ENCODE results near the gene DPP6.

The DPP6 gene

DNA sequence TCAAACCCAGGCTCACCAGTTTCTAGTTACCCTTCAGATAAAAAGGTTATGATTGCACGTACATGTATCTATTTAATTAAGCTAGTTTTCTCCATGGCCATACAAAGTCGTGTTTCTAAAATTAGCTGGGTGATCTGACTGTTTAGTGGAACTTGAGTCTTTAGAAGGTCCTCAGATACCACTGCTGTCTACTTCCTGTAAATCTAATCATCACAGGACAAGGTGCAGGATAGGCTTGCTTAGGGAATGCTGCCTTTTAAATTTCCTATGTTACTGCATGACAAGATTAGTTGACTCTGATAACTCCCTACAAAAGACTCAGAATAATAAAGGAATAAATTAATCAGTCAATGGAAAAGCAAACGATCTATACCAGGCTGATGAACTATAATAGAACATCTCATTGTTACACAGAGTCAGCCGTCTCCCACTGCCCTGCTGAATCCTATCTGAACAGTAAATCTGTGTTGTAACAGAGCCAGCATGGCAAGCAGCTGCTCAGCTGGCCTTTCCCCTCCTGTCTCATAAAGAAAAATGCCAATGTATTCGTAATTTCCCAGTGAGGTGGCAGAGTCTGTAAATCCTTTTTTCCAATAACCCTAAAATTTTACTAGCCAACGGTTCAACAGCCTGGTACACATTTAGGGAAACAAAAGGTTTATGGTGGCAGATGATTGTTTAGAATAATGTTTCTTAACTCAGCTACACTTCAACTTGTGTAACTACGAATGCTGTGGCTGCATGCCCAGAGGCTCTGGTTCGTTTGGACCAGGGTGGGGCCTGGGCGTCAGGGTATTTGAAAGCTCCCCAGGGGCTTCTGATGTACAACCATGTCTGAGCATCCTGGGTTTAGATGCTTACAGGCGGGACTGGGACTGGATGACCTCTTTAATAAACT is 632.7 kb downstream of the DPP6 start:
- in situ Hi-C loops (cut with HindIII; ENCODE audit: low pct_ligation_motif_present, low sequenced_read_pairs) = no loop called here
- no peak for DNase-seq
- Histone ChIP-seq H3K4me3 (ENCODE audit: low read depth, low read length) (no peak overlapping the region), H3K27ac (no peak overlapping the region), H3K36me3 (replicated peaks) (no peaks in the 10 kb centered on the region), H3K27me3 (replicated peaks) (no peaks in the 10 kb centered on the region)
- TF ChIP-seq CTCF (IDR thresholded peaks at IDR 0.05; ENCODE audit: low read depth, low read length, missing control alignments) = no peak

DNA sequence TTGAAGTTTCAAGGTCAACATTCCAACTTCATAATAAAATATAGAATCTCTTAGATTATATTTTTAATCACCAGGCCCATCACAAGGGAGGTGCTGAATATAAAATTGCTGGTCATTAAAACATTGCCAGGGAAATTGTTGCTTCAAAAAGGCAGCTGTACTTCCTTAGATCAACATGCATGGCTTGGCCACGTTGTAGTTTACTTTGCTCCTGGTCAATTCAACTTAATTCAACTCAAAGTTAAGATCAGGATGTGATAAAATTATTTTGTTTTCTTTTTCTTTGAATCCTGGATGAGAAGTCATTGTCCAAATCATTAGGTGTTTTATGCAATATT is 633.3 kb downstream of the DPP6 start:
- no peak overlapping the region for H3K4me3 ChIP-seq (ENCODE audit: low read depth, low read length)
- no peaks in the 10 kb centered on the region for H3K27me3 ChIP-seq (replicated peaks)
- no peak for TF ChIP-seq CTCF (IDR thresholded peaks at IDR 0.05; ENCODE audit: low read depth, low read length, missing control alignments)
- in situ Hi-C loops (cut with HindIII; ENCODE audit: low pct_ligation_motif_present, low sequenced_read_pairs) = no loop called here
- no peak for DNase-seq
- no peaks in the 10 kb centered on the region for H3K36me3 ChIP-seq (replicated peaks)
- H3K27ac ChIP-seq = no peak overlapping the region

GRCh38 chr7:154686305-154686704 is 634.1 kb downstream of the DPP6 start:
- no peak for TF ChIP-seq CTCF (IDR thresholded peaks at IDR 0.05; ENCODE audit: low read depth, low read length, missing control alignments)
- Histone ChIP-seq H3K36me3 (replicated peaks) (no peaks in the 10 kb centered on the region), H3K27ac (no peak overlapping the region), H3K4me3 (ENCODE audit: low read depth, low read length) (no peak overlapping the region), H3K27me3 (replicated peaks) (no peaks in the 10 kb centered on the region)
- in situ Hi-C loops (cut with HindIII; ENCODE audit: low pct_ligation_motif_present, low sequenced_read_pairs) = no loop called here
- no peak for DNase-seq

DNA sequence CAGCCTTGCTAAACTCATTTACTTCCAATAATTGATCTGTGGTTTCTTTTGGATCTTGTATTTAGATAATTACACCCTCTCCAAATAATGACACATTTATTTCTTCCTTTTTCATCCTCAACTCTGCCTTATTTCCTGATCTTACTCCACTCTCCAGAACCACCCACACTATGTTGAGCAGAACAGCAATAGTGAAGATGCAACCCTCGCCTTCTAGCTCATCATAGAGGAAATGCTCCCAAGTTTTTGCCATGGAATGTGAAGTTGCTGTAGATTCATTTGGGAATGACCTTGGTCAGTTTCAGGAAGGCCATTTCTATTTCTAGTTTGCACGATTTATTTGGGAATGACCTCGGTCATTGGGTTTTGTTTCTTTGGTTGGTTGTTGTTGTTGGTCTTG is 636.8 kb downstream of the DPP6 start:
- H3K27ac ChIP-seq = no peak overlapping the region
- no peak for TF ChIP-seq CTCF (IDR thresholded peaks at IDR 0.05; ENCODE audit: low read depth, low read length, missing control alignments)
- DNase-seq = no peak
- no peak overlapping the region for H3K4me3 ChIP-seq (ENCODE audit: low read depth, low read length)
- no peaks in the 10 kb centered on the region for H3K27me3 ChIP-seq (replicated peaks)
- H3K36me3 ChIP-seq (replicated peaks) = no peaks in the 10 kb centered on the region
- in situ Hi-C loops (cut with HindIII; ENCODE audit: low pct_ligation_motif_present, low sequenced_read_pairs) = no loop called here

GRCh38 chr7:154690411-154690810 is 638.2 kb downstream of the DPP6 start:
- in situ Hi-C loops (cut with HindIII; ENCODE audit: low pct_ligation_motif_present, low sequenced_read_pairs) = no loop called here
- Histone ChIP-seq H3K27me3 (replicated peaks) (no peaks in the 10 kb centered on the region), H3K36me3 (replicated peaks) (no peaks in the 10 kb centered on the region)

More at GRCh38 chr7:154690411-154690810, 638.2 kb downstream of the DPP6 start:
- DNase-seq = no peak
- Histone ChIP-seq H3K4me3 (ENCODE audit: low read depth, low read length) (no peak overlapping the region), H3K27ac (no peak overlapping the region)
- no peak for TF ChIP-seq CTCF (IDR thresholded peaks at IDR 0.05; ENCODE audit: low read depth, low read length, missing control alignments)

All from brain microvascular endothelial cell (primary cell).